Ishikawa (cell line): ENCODE data around the gene LRRC10.

Source experiments
- CEBPB ChIP-seq: IDR thresholded peaks from 2 replicates; pipeline ENCODE4 v1.6.1; 2012
- CREB1 ChIP-seq: IDR thresholded peaks from 2 replicates; pipeline ENCODE4 v1.6.1; 2012; ENCODE audit warnings: low read depth
- EGR1 ChIP-seq: IDR thresholded peaks from 2 replicates; pipeline ENCODE4 v1.6.1; 2012
- EP300 ChIP-seq: IDR thresholded peaks from 2 replicates; pipeline ENCODE4 v1.6.1; 2012; ENCODE audit warnings: borderline replicate concordance
- FOXM1 ChIP-seq: IDR thresholded peaks from 2 replicates; pipeline ENCODE4 v1.6.1; 2012; ENCODE audit warnings: low read depth, borderline replicate concordance
- NFIC ChIP-seq: IDR thresholded peaks from 2 replicates; pipeline ENCODE4 v1.6.1; 2012
- RAD21 ChIP-seq: IDR thresholded peaks from 2 replicates; pipeline ENCODE4 v1.6.1; 2012; ENCODE audit warnings: low read depth
- TAF1 ChIP-seq: IDR thresholded peaks from 2 replicates; pipeline ENCODE4 v1.6.1; 2012; ENCODE audit warnings: low read depth, mild to moderate bottlenecking
- TCF12 ChIP-seq: IDR thresholded peaks from 2 replicates; pipeline ENCODE4 v1.6.1; 2012; ENCODE audit warnings: low read depth
- TEAD4 ChIP-seq: IDR thresholded peaks from 2 replicates; pipeline ENCODE4 v1.6.1; 2012
- YY1 ChIP-seq: IDR thresholded peaks from 2 replicates; pipeline ENCODE4 v1.6.1; 2012; ENCODE audit warnings: low read depth
- ZBTB7A ChIP-seq: IDR thresholded peaks from 2 replicates; pipeline ENCODE4 v1.6.1; 2012; ENCODE audit warnings: low read depth
- TF ChIP-seq, protein P1 (sequence below): IDR thresholded peaks from 2 replicates; pipeline ENCODE4 v1.6.1; 2012; ENCODE audit warnings: low read depth, mild to moderate bottlenecking
- TF ChIP-seq, protein P2 (sequence below): IDR thresholded peaks from 2 replicates; pipeline ENCODE4 v1.6.1; 2012
- TF ChIP-seq, protein P3 (sequence below): IDR thresholded peaks from 2 replicates; pipeline ENCODE4 v1.6.1; 2012

Gene LRRC10, protein sequence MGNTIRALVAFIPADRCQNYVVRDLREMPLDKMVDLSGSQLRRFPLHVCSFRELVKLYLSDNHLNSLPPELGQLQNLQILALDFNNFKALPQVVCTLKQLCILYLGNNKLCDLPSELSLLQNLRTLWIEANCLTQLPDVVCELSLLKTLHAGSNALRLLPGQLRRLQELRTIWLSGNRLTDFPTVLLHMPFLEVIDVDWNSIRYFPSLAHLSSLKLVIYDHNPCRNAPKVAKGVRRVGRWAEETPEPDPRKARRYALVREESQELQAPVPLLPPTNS

DNA sequence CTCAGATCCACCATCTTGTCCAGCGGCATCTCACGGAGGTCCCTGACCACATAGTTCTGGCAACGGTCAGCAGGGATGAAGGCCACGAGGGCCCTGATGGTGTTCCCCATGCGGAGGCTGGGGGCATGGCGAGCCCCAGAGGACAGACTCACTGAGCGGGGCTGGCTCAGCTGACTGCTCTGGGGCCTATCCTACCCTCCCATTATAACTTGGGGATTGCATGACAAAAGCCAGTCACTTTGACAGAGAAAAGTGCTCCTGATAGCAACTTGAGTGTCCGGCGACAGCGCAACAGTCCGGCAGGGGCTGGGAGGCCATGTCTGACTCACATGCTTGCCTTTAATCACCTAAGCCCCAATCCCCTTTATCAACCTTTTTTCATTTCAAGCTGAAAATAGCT lies at the start of gene LRRC10:
Gene LRRC10 (minus strand): TSS at position 179 of the 400 bp plus-strand sequence. CDS start 69 bp downstream, at position 110.
- no peak for TF ChIP-seq CREB1
- TF ChIP-seq RAD21, result no peak

DNA sequence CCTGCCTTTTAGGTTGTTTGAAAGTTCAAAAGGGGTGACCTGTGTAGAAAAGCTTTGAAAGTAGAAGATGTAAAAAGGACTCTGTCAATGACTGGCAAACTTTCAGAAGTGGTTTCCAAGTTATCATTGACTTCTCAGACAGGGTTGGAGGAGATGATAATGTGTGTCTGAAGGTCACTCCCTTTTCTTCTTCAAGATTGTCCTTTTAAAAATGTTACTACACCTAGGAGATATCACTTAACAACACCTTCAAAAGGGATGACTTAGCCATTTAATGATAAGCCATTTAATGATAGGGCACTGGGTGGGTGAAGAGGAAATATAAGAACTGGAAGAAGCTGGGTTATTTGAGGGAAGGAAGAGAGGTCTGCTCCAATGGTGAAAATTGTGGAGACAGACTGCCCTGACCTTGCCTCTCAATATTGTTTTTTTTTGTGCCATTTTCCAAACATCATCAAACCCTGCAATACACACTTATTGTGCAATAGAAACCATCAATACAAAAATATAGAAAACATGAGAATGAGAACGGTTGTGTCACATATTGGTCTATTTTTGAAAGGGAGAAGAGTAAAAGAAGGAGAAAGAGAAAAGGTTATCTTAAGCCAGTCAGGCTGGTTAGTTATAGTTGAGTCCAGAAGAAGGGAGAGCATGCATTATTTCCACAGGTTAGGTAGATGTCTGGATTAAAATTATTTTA lies 49.6 kb upstream of the LRRC10 start:
- no peak for TF ChIP-seq YY1
- no peak for TF ChIP-seq TEAD4
- TF ChIP-seq, protein P1, sequence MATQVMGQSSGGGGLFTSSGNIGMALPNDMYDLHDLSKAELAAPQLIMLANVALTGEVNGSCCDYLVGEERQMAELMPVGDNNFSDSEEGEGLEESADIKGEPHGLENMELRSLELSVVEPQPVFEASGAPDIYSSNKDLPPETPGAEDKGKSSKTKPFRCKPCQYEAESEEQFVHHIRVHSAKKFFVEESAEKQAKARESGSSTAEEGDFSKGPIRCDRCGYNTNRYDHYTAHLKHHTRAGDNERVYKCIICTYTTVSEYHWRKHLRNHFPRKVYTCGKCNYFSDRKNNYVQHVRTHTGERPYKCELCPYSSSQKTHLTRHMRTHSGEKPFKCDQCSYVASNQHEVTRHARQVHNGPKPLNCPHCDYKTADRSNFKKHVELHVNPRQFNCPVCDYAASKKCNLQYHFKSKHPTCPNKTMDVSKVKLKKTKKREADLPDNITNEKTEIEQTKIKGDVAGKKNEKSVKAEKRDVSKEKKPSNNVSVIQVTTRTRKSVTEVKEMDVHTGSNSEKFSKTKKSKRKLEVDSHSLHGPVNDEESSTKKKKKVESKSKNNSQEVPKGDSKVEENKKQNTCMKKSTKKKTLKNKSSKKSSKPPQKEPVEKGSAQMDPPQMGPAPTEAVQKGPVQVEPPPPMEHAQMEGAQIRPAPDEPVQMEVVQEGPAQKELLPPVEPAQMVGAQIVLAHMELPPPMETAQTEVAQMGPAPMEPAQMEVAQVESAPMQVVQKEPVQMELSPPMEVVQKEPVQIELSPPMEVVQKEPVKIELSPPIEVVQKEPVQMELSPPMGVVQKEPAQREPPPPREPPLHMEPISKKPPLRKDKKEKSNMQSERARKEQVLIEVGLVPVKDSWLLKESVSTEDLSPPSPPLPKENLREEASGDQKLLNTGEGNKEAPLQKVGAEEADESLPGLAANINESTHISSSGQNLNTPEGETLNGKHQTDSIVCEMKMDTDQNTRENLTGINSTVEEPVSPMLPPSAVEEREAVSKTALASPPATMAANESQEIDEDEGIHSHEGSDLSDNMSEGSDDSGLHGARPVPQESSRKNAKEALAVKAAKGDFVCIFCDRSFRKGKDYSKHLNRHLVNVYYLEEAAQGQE, result no peak
- no peak for TF ChIP-seq CEBPB
- no peak for TF ChIP-seq NFIC
- TF ChIP-seq ZBTB7A, result no peak
- no peak for TF ChIP-seq TCF12

DNA sequence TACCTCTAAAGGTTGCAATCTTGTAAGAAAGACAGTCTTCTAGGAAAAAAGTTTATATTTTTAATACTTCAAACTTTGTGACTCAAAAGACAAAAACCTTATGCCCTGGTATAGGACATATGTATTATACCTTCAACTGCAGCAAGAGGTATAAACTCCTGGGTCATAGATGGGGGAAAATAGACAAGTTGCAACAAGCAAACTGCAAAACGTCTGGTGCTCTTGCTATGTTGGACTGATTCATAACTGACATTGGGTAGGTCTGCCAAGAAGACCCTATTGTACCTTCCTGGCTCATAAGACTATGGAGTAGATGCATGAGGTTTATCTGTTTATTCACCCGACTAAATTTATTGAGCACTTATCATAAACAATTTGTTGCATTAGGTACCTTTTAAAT lies 47.5 kb upstream of the LRRC10 start:
- TF ChIP-seq ZBTB7A (no peak), TEAD4 (no peak), TCF12 (no peak), NFIC (no peak), CREB1 (no peak), CEBPB (no peak)
- TF ChIP-seq, protein P2, sequence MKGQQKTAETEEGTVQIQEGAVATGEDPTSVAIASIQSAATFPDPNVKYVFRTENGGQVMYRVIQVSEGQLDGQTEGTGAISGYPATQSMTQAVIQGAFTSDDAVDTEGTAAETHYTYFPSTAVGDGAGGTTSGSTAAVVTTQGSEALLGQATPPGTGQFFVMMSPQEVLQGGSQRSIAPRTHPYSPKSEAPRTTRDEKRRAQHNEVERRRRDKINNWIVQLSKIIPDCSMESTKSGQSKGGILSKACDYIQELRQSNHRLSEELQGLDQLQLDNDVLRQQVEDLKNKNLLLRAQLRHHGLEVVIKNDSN, result no peak
- TF ChIP-seq, protein P1, result no peak

DNA sequence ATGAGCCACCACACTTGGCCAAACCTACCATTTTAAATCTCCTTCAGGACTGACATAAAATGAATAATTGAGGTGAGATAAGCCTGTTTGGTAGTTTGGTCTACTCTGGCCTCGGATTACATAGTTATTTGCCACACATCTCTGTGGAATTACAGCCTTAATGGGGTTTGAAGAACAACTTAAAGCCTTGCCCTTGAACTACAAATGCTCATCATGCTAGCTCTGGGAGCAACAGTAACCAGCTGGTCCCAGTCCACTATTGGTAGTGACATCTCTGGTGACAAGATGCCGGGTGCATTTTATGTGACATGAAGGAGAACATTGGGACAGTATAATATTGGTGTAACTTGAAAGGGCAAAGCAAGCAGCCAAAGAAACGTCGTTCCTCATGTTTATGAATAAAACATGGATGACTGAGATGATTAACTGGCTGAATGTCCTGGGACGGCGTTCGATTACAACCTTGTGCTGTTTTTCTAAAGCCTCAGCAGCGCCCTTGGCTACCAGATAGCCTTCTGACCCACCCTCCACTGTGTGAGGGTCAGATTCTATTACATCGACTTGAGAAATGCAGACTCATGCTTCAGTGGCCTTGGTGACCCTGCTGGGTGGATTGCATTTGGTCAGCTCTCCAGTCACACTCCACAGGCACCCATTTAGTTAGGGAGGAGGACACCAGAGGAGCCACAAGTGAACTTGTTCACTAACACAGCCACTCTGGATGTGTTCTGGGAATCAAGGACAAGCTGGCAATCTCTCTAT lies 46.9 kb upstream of the LRRC10 start:
- TF ChIP-seq CEBPB, result peak; percentile 74
- no peak for TF ChIP-seq CREB1
- TF ChIP-seq TAF1, result no peak
- no peak for TF ChIP-seq EGR1
- no peak for TF ChIP-seq ZBTB7A
- TF ChIP-seq, protein P1, result no peak
- TF ChIP-seq RAD21, result no peak
- TF ChIP-seq YY1, result no peak; the same call in none of the 2 replicates
- TF ChIP-seq, protein P3, sequence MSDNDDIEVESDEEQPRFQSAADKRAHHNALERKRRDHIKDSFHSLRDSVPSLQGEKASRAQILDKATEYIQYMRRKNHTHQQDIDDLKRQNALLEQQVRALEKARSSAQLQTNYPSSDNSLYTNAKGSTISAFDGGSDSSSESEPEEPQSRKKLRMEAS, result peak; percentile 51
- peak; percentile 25; the same call in 1 of the 2 replicates for TF ChIP-seq FOXM1
- TF ChIP-seq, protein P2, result no peak
- no peak for TF ChIP-seq NFIC
- peak; percentile 60; the same call in 1 of the 2 replicates for TF ChIP-seq TEAD4
- peak; percentile 70; the same call in 1 of the 2 replicates for TF ChIP-seq EP300
- peak; percentile 77; the same call in 1 of the 2 replicates for TF ChIP-seq TCF12
